Measurements from ENCODE around the gene CNNM2. TPM values are rescaled to one million over a fixed set of nuclear protein-coding genes. Genes with fewer than 3 reads are reported as not detected.
A peak's percentile ranks its signal among the peaks of the same experiment; 100 is the strongest.

CNNM2 gene
- total RNA-seq, 1 donor from 2014 or later: 11.6 TPM

- no peak for DNase-seq (ENCODE audit: low read depth)
Measured at GRCh38 chr10:103072891-103073290, 154.8 kb downstream of the CNNM2 start.

DNA sequence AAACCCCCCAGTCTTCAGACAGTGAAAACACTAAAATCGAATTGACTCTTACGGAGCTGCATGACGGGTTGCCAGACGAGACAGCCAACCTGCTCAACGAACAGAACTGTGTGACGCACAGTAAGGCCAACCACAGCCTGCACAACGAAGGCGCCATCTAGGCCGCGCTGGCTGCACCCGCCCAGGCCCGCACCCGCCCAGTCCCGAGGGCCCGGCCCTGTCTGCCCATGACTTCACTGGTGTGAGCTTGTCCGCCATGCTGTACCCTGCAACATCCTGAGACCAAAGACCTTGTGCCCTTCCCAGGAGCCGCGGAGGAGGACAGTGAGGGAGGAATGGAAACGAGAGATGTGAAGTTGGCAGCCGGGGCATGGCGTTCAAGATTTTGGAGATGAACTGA lies 158.9 kb downstream of the CNNM2 start:
- no peak for DNase-seq (ENCODE audit: low read depth)

DNA sequence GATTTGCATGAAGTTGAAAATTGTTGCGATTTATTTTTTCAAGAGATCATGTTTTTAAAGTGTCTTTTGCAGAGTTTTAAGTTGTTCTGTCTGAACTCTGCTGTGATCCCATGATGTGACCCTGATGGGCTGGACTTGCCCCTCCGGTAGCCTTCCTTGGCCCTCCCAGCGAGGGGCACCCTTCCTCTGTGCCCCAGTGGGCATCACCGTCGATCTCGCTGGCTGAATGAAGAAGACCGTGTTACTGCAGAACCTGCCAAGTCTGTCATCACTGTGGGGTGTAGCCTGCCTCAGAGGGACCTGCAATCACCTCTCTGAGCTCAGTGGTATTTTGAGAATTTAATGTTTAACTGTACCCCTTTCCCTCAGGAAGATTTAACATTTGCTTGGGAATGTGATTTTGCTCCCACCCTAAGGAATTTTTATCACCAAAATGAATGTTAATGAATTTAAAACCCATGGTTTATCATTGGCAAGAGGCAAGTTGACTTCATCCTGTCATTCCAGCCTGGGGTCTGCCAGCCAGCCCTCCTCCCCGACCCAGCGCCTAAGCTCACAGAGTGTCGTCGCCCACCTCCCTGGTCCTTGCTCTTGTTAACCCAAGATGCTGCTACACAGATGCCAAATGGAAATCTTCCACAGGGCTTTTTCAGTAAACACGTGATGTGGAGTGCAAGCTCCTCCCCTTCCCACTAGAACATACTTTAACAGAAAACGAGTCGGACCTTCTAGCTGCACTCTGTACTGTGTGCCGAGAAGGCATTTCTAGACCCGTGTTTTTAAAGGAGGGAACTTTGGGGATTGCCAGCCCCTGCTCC lies 159.6 kb downstream of the CNNM2 start:
- peak; percentile 31 for DNase-seq (ENCODE audit: low read depth)

- no peak for DNase-seq (ENCODE audit: low read depth)
Measured at GRCh38 chr10:103078309-103078615, 160.2 kb downstream of the CNNM2 start.

GRCh38 chr10:103078676-103079075 lies 160.6 kb downstream of the CNNM2 start:
- no peak for DNase-seq (ENCODE audit: low read depth)

DNA sequence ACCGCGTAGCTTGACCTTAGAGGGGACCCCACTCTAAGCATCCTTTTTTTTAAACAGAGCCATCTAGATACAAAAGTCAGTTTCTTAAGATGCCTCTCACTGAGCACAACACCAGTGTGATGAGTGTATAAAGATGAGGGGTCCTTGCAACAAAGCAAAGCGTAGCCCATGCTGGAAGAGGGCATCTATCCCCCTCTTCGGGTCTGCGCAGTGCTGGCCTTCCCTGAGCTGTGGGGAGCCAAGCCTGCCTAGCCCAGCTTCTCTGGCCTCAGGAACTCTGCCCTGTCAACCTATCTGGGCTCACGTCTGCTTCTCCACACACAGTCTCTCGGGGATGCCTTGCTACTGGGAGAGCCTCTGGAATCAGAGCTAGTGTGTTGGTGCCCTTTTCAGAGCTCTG lies 161.0 kb downstream of the CNNM2 start:
- DNase-seq (ENCODE audit: low read depth): no peak

GRCh38 chr10:103079946-103080345 lies 161.9 kb downstream of the CNNM2 start:
- DNase-seq (ENCODE audit: low read depth): no peak

GRCh38 chr10:103080891-103081581 lies 162.9 kb downstream of the CNNM2 start:
- DNase-seq (ENCODE audit: low read depth): peak; percentile 22

GRCh38 chr10:103082683-103083082 lies 164.6 kb downstream of the CNNM2 start:
- DNase-seq (ENCODE audit: low read depth): no peak

DNA sequence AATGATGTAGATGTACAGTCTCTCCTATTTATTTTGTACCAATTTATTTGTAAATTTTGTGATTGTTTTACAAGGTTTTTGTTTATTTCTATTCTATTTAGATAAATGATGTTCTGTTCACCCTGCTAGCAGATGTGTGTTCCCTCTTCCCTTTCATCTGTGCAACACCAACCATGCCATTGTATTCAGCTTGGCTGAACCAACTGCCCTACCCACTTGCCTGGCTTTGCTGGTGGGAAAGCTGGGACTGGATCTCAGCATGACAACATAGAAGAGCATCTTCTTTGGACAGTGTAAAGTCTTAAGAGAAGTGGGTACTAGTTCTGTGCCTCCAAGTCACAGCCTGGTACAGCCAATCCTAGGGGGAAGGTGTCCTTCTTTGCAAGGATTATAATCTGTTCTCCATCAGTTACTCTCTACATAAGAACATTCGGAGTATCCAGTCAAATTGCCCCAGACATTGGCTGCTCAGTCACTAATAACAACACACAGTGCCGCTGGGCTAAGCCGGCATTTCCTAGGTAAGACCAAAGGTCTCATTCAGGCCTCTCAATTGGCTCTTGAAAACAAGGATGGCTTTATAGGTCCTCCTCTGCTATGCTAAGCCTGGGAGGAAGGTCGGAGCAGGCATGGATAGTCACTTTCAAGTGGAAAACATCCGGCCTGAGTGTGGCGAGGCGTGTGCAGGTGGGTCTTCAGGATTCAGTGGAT lies 165.3 kb downstream of the CNNM2 start:
- no peak for DNase-seq (ENCODE audit: low read depth)

DNA sequence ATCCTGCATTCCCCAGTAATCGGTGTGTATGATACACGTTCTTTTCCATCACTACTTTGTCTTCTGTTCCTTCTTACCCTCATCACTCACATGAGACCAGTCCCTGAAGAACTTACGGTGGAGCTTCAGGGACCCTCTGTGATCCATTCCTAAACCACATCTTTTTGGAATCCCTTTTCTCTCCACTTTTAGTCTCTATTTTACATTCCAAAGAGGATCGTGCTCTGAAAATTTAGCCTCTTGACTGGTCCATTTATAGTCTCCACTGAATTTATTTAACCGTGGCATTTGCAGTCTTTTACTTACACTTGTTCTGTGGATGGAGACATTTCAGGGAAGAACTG lies 165.9 kb downstream of the CNNM2 start:
- no peak for DNase-seq (ENCODE audit: low read depth)

GRCh38 chr10:103086261-103086660 lies 168.2 kb downstream of the CNNM2 start:
- DNase-seq (ENCODE audit: low read depth): no peak

DNA sequence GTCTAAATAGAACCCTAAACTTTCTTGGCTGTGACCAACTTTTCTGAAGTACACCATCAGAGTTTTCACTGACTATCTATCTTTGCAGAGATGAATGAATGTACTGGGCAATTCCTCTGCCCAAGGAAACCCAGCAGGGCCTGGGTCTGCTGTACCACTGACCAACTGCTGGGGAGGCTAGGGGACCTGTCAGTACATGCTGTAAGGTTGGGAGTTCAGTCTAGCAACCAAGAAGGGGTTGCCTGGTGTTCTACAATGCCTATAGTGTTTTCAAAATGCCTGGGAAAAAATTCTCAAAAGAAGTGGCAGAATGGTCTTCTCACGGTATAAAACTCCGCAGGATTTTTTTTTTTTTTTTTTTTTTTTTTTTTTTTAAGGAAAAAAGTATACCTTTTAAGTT lies 168.7 kb downstream of the CNNM2 start:
- no peak for DNase-seq (ENCODE audit: low read depth)

- no peak for DNase-seq (ENCODE audit: low read depth)
Measured at GRCh38 chr10:103089493-103089892, 171.4 kb downstream of the CNNM2 start.

DNA sequence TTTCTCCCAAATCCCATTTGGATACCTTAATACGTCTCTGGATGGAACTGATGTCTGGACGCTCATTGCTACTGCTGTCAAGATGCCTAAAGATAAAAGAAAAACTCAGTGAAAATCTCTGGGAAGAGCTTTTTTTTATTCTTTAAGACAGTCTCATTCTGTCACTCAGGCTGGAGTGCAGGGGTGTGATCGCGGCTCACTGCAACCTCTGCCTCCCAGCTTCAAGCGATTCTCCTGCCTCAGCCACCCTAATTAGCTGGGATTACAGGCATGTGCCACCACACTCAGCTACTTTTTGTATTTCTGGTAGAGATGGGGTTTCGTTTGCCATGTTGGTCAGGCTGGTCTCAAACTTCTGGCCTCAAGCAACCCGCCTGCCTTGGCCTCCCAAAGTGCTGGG lies 172.8 kb downstream of the CNNM2 start:
- no peak for DNase-seq (ENCODE audit: low read depth)

DNA sequence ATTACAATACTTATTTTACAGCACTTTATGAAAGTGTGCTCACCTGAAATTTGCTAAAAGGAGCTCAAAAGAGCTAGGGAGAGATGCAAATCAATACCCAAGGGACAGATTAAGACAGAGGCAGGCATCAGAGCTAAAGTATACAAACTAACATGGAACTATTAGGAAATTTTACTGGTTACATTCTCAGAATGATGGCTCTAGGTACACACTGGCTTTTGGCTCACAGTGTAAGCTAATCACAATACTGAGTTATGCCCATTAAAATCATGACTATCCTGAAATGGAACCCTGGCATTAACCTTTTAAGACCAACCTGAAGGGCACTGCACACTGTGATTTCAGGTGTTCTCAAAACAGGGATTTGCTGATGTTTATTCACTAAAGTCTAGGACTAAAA lies 176.9 kb downstream of the CNNM2 start:
- no peak for DNase-seq (ENCODE audit: low read depth)

GRCh38 chr10:103096130-103096529 lies 178.0 kb downstream of the CNNM2 start:
- DNase-seq (ENCODE audit: low read depth): no peak

GRCh38 chr10:103098240-103098639 lies 180.1 kb downstream of the CNNM2 start:
- DNase-seq (ENCODE audit: low read depth): no peak

DNA sequence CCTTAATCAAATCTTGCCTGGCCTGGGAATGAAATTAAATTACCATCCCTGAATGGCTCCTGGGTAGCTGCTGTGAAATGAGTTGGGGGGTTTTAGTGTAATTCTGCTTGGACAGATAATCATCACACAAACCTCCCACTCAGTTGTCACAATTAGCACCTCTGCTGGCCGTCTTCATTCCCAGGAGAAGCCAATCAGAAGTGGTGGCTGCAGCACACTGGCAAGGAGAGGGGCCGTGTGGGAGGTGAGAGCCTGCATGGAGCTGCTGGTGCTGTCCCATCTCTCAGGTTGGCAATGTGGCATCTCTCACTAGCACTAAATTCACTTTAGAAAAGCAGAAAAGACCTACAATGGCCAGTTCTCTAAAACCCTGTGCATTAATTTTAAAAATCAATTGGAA lies 182.5 kb downstream of the CNNM2 start:
- no peak for DNase-seq (ENCODE audit: low read depth)

GRCh38 chr10:103102195-103102594 lies 184.1 kb downstream of the CNNM2 start:
- peak; percentile 38 for DNase-seq (ENCODE audit: low read depth)

DNA sequence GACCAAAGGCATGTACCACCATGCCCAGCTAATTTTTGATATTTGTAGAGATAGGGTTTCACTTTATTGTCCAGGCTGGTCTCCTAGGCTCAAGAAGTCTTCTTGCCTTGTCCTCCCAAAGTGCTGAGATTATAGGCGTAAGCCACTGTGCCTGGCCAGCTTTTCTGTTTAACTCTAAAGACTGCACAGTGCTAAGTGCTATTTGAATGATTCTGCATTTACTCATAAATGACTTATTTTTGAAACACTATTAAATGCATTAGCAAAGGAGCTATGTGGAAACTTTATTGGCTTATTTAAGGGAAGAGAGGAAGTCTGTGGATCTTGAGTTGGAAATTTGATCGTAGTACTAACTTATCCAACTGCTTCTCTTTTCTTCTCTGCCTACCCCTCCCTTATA lies 185.9 kb downstream of the CNNM2 start:
- DNase-seq (ENCODE audit: low read depth): no peak

GRCh38 chr10:103104721-103105120 lies 186.6 kb downstream of the CNNM2 start:
- DNase-seq (ENCODE audit: low read depth): no peak

GRCh38 chr10:103105462-103105861 lies 187.4 kb downstream of the CNNM2 start:
- DNase-seq (ENCODE audit: low read depth): no peak
